ENCODE data around the gene LHX4. TPM values are rescaled to one million over a fixed set of nuclear protein-coding genes. Genes with fewer than 3 reads are reported as not detected.

Gene LHX4
- total RNA-seq, 3 donors from 2014 or later, result not detected

DNA sequence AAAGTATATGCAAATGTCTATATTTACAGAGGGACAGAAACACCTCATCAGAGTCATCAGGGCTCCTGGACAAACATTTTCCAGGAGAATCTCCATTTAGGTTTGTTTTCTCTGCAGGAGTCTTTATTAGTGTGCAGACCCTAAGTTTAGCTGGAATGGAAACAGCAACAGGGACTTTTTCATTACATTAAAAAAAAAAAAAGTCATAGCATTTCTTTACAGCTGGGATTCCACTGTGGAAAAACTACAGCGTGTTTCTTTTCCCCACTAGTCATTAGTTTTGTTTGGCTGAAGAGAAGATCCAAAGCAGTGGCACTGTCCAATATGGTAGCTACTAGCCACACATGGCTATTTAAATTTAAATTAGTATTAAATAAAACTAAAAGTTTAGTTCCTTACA, 49.6 kb downstream of the LHX4 start:
- TF ChIP-seq POLR2AphosphoS5 (IDR thresholded peaks at IDR 0.05) (no peak), POLR2A (IDR thresholded peaks at IDR 0.05) (no peak)
- TF ChIP-seq, protein P1, sequence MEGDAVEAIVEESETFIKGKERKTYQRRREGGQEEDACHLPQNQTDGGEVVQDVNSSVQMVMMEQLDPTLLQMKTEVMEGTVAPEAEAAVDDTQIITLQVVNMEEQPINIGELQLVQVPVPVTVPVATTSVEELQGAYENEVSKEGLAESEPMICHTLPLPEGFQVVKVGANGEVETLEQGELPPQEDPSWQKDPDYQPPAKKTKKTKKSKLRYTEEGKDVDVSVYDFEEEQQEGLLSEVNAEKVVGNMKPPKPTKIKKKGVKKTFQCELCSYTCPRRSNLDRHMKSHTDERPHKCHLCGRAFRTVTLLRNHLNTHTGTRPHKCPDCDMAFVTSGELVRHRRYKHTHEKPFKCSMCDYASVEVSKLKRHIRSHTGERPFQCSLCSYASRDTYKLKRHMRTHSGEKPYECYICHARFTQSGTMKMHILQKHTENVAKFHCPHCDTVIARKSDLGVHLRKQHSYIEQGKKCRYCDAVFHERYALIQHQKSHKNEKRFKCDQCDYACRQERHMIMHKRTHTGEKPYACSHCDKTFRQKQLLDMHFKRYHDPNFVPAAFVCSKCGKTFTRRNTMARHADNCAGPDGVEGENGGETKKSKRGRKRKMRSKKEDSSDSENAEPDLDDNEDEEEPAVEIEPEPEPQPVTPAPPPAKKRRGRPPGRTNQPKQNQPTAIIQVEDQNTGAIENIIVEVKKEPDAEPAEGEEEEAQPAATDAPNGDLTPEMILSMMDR (IDR thresholded peaks at IDR 0.05), result no peak
- intact Hi-C loops (cut with DNase I; ENCODE audit: low total_unique reads), result no loop called here
- Histone ChIP-seq H3K4me3 (no peak overlapping the region), H3K27ac (no peak overlapping the region), H3K4me1 (no peaks in the 10 kb centered on the region), H3K27me3 (no peaks in the 10 kb centered on the region), H3K36me3 (no peaks in the 10 kb centered on the region), H3K9me3 (no peaks in the 10 kb centered on the region)
- DNase-seq (ENCODE audit: low spot score in 2 of 2), result no peak

DNA sequence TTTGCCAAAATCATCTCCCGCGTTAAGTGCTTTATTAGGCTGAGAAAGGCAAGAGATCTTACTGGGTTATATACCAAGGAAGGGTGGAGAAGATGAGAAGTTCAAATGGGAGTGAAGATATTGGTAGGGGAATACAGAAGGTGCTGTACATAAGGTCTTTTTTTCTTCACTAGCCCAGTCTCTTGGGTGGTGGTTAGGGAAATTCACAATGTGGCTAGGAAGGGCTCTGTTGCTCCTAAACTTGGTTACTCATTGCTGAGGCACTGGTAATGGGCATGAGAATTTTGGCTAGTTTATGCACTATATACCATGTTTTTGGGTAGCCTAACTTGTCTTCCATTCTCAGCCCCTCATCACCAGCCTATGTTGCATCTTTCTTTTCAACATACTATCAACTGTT, 50.6 kb downstream of the LHX4 start:
- Histone ChIP-seq H3K4me3 (no peak overlapping the region), H3K27me3 (no peaks in the 10 kb centered on the region), H3K4me1 (no peaks in the 10 kb centered on the region), H3K36me3 (no peaks in the 10 kb centered on the region), H3K27ac (no peak overlapping the region), H3K9me3 (no peaks in the 10 kb centered on the region)
- no peak for TF ChIP-seq POLR2A (IDR thresholded peaks at IDR 0.05)
- TF ChIP-seq, protein P1 (IDR thresholded peaks at IDR 0.05), result no peak
- TF ChIP-seq POLR2AphosphoS5 (IDR thresholded peaks at IDR 0.05), result no peak
- DNase-seq (ENCODE audit: low spot score in 2 of 2), result no peak
- intact Hi-C loops (cut with DNase I; ENCODE audit: low total_unique reads), result no loop called here

DNA sequence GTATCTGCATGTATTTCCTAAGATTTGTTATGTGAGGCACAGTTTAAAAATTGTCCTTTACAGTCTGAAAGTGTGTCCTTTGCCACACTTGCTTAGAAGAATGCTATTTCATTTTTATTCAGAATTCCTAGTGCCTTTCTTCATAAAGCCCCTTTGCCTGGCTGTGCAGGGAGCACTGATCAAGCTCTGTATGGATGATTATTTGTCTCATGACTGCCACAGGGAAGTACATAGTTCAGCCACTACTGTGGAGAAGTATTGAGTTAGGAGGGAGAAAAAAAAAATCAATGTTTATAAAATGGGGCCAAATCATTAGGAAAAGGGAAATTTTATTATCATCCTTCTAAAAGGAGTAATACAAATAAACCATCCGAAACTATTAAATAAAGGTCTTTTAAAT, 51.4 kb downstream of the LHX4 start:
- no peaks in the 10 kb centered on the region for H3K4me1 ChIP-seq
- no peak overlapping the region for H3K4me3 ChIP-seq
- intact Hi-C loops (cut with DNase I; ENCODE audit: low total_unique reads), result no loop called here
- no peak overlapping the region for H3K27ac ChIP-seq
- H3K9me3 ChIP-seq, result no peaks in the 10 kb centered on the region
- no peak for DNase-seq (ENCODE audit: low spot score in 2 of 2)
- no peak for TF ChIP-seq POLR2A (IDR thresholded peaks at IDR 0.05)
- TF ChIP-seq, protein P1 (IDR thresholded peaks at IDR 0.05), result no peak
- no peak for TF ChIP-seq POLR2AphosphoS5 (IDR thresholded peaks at IDR 0.05)
- no peaks in the 10 kb centered on the region for H3K36me3 ChIP-seq
- H3K27me3 ChIP-seq, result no peaks in the 10 kb centered on the region

DNA sequence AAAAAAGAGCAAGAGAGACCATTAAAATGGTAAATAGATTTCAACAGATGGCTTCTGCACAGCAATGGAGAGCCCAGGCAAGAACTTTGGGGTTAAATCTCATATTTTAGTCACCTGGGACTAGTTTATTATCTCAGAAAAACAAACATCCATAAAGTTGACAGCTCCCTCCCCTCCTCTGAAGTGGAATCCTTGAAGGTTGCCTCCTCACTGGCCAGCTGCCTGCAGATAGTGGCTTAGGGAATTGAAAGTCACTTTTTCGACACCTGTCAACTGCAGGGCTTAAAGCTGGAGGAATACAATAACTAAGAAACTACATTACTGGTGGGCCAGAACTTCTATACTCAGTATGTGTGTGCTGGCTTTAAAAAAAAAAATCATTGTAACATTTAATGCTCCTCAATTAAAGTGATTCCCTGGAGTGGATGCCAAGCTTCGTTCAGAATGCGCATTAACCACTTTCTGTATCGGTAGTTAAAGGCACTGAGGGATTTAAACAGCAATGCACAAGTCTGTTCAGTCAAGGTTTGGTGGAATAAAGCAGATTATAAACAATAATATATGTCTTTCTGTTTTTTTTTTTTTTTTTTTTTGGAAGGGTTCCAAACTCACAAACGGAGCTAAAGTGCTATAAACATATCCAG, 52.5 kb downstream of the LHX4 start:
- H3K36me3 ChIP-seq, result no peaks in the 10 kb centered on the region
- TF ChIP-seq, protein P1 (IDR thresholded peaks at IDR 0.05), result no peak
- TF ChIP-seq POLR2A (IDR thresholded peaks at IDR 0.05), result no peak
- no peaks in the 10 kb centered on the region for H3K4me1 ChIP-seq
- H3K9me3 ChIP-seq, result no peaks in the 10 kb centered on the region
- intact Hi-C loops (cut with DNase I; ENCODE audit: low total_unique reads), result no loop called here
- no peaks in the 10 kb centered on the region for H3K27me3 ChIP-seq
- no peak overlapping the region for H3K27ac ChIP-seq
- no peak overlapping the region for H3K4me3 ChIP-seq
- DNase-seq (ENCODE audit: low spot score in 2 of 2), result no peak

DNA sequence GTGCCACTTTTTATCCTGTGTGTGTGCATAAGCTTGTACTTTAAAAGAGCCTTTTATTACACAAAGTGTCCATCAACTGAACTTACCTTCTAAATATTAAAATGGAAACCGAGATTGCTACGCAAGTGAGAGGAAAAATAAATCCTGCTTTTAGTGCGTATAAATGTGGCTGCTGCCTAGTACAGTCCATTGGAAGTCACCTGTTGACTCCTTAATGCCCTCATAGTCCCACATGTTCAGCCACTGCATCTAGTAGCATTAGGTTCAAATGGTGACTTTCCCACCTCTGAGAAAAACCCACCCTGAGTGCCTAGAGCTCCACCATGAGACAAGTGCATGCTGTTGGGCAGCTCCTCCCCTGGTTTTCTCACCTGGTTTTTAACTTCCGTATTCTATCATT, 53.0 kb downstream of the LHX4 start:
- Histone ChIP-seq H3K4me3 (no peak overlapping the region), H3K27me3 (no peaks in the 10 kb centered on the region), H3K4me1 (no peaks in the 10 kb centered on the region), H3K36me3 (no peaks in the 10 kb centered on the region), H3K9me3 (no peaks in the 10 kb centered on the region), H3K27ac (no peak overlapping the region)
- intact Hi-C loops (cut with DNase I; ENCODE audit: low total_unique reads), result no loop called here
- TF ChIP-seq POLR2A (IDR thresholded peaks at IDR 0.05) (no peak), POLR2AphosphoS5 (IDR thresholded peaks at IDR 0.05) (no peak)
- TF ChIP-seq, protein P1 (IDR thresholded peaks at IDR 0.05), result no peak
- no peak for DNase-seq (ENCODE audit: low spot score in 2 of 2)

Measured in breast epithelium (tissue), 4 donors.